HepG2 (cell line): ENCODE results near the gene HSPA1L. TPM values are rescaled to one million over a fixed set of nuclear protein-coding genes. Genes with fewer than 3 reads are reported as not detected.

Experiments
- ARHGAP35 ChIP-seq: sonication (generic); formaldehyde crosslinking; IDR thresholded peaks from 2 replicates; pipeline ENCODE4 v1.9.0; 2022; ENCODE audit warnings: mild to moderate bottlenecking, inconsistent platforms, moderate library complexity, missing genetic modification reagents, borderline replicate concordance
- ATF1 ChIP-seq: IDR thresholded peaks from 2 replicates; pipeline ENCODE4 v1.6.1; 2016; ENCODE audit warnings: mild to moderate bottlenecking, control low read depth
- GFI1 ChIP-seq: sonication (generic); formaldehyde crosslinking; IDR thresholded peaks from 2 replicates; pipeline ENCODE4 v1.5.0; 2020; ENCODE audit warnings: missing genetic modification reagents, mild to moderate bottlenecking, borderline replicate concordance
- SCMH1 ChIP-seq: sonication (generic); formaldehyde crosslinking; IDR thresholded peaks from 2 replicates; pipeline ENCODE4 v1.9.0; 2021; ENCODE audit warnings: missing genetic modification reagents, mild to moderate bottlenecking, borderline replicate concordance
- STAT6 ChIP-seq: sonication (generic); formaldehyde crosslinking; IDR thresholded peaks from 2 replicates; pipeline ENCODE4 v1.4.0; 2020; ENCODE audit warnings: missing genetic modification reagents, mild to moderate bottlenecking, borderline replicate concordance
- ZNF275 ChIP-seq: sonication (generic); formaldehyde crosslinking; IDR thresholded peaks from 2 replicates; pipeline ENCODE4 v1.8.0; 2022; ENCODE audit warnings: missing genetic modification reagents, mild to moderate bottlenecking, inconsistent platforms, borderline replicate concordance
- ZNF354B ChIP-seq: sonication (generic); formaldehyde crosslinking; IDR thresholded peaks from 2 replicates; pipeline ENCODE4 v1.8.0; 2022; ENCODE audit warnings: mild to moderate bottlenecking, missing genetic modification reagents
- ZNF430 ChIP-seq: sonication (generic); formaldehyde crosslinking; IDR thresholded peaks from 2 replicates; pipeline ENCODE4 v1.9.0; 2021; ENCODE audit warnings: mild to moderate bottlenecking, missing genetic modification reagents
- ZNF460 ChIP-seq: sonication (generic); formaldehyde crosslinking; IDR thresholded peaks from 2 replicates; pipeline ENCODE4 v1.5.1; 2020; ENCODE audit warnings: missing genetic modification reagents, mild to moderate bottlenecking, borderline replicate concordance
- ZNF563 ChIP-seq: sonication (generic); formaldehyde crosslinking; IDR thresholded peaks from 2 replicates; pipeline ENCODE4 v1.8.0; 2022; ENCODE audit warnings: mild to moderate bottlenecking, moderate library complexity, missing genetic modification reagents
- ZNF687 ChIP-seq: sonication (generic); formaldehyde crosslinking; IDR thresholded peaks from 2 replicates; pipeline ENCODE4 v1.5.1; 2020; ENCODE audit warnings: mild to moderate bottlenecking, missing genetic modification reagents, moderate library complexity
- polyA plus RNA-seq, 8 experiments: library from polyadenylated mRNA; depleted of rRNA in 3 of 8; stranded (reverse) in 7 of 8; unstranded in 1 of 8; fragments of >200 nt; fragmentation: Illumina TruSeq in 4 of 8; extraction: Trizol in 4 of 8; gene quantifications; 2 replicates each; pipeline versions ENCODE4 v1.2.1 to v1.2.3, GENCODE V29; 2011 to 2016; ENCODE audit warnings: low read depth in 4 of 8, missing spikeins in 1 of 8, mixed read lengths in 1 of 8; ENCODE audit not compliant: insufficient read depth in 1 of 8
- total RNA-seq, 5 experiments: library from RNA; depleted of rRNA; stranded (reverse); fragments of >200 nt; fragmentation: Illumina TruSeq; extraction: Trizol; gene quantifications; 2 replicates each; pipeline ENCODE4 v1.2.3, GENCODE V29; 2016; ENCODE audit warnings: low read depth in 1 of 5
- TF ChIP-seq, protein P1 (sequence below): sonication (generic); formaldehyde crosslinking; IDR thresholded peaks from 2 replicates; pipeline ENCODE4 v1.5.0; 2020; ENCODE audit warnings: missing genetic modification reagents
- TF ChIP-seq, protein P2 (sequence below): sonication (generic); formaldehyde crosslinking; IDR thresholded peaks from 2 replicates; pipeline ENCODE4 v1.5.0; 2020; ENCODE audit warnings: mild to moderate bottlenecking, missing genetic modification reagents
- TF ChIP-seq, protein P3 (sequence below): sonication (generic); formaldehyde crosslinking; IDR thresholded peaks from 2 replicates; pipeline ENCODE4 v1.4.0; 2020; ENCODE audit warnings: missing genetic modification reagents, low read depth, mild to moderate bottlenecking, borderline replicate concordance

HSPA1L gene
- total and polyA plus RNA-seq, 2 of the 13 experiments (the other 11 are each of a cell fraction or from before 2014, with no cell fraction given), result 0.55 to 1.0 TPM

GRCh38 chr6:31862344-31863235 is 47.5 kb upstream of the HSPA1L start, which contains the start of gene NEU1 (continued):
- TF ChIP-seq STAT6 (peak; percentile 24; the same call in 1 of the 2 replicates), GFI1 (CRISPR knock-in tag) (no peak), ATF1 (CRISPR knock-in tag) (peak; percentile 96), ZNF460 (no peak), ZNF687 (peak; percentile 72), ZNF563 (no peak), ZNF430 (CRISPR knock-in tag) (peak; percentile 97), SCMH1 (CRISPR knock-in tag) (no peak), ZNF354B (CRISPR knock-in tag) (no peak; the same call in 1 of the 2 replicates), ZNF275 (peak; percentile 95), ARHGAP35 (peak; percentile 22; the same call in 1 of the 2 replicates)
- TF ChIP-seq, protein P1, sequence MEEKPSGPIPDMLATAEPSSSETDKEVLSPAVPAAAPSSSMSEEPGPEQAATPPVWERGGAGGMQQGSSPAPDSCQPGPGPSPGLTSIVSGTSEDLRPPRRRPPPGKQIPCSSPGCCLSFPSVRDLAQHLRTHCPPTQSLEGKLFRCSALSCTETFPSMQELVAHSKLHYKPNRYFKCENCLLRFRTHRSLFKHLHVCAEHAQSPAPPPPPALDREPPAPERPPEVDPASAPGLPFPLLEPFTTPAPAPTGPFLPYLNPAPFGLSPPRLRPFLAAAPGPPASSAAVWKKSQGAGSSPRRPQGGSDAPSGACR (CRISPR knock-in tag), result peak; percentile 88; the same call in 1 of the 2 replicates
- TF ChIP-seq, protein P2, sequence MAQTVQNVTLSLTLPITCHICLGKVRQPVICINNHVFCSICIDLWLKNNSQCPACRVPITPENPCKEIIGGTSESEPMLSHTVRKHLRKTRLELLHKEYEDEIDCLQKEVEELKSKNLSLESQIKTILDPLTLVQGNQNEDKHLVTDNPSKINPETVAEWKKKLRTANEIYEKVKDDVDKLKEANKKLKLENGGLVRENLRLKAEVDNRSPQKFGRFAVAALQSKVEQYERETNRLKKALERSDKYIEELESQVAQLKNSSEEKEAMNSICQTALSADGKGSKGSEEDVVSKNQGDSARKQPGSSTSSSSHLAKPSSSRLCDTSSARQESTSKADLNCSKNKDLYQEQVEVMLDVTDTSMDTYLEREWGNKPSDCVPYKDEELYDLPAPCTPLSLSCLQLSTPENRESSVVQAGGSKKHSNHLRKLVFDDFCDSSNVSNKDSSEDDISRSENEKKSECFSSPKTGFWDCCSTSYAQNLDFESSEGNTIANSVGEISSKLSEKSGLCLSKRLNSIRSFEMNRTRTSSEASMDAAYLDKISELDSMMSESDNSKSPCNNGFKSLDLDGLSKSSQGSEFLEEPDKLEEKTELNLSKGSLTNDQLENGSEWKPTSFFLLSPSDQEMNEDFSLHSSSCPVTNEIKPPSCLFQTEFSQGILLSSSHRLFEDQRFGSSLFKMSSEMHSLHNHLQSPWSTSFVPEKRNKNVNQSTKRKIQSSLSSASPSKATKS, result no peak
- TF ChIP-seq, protein P3, sequence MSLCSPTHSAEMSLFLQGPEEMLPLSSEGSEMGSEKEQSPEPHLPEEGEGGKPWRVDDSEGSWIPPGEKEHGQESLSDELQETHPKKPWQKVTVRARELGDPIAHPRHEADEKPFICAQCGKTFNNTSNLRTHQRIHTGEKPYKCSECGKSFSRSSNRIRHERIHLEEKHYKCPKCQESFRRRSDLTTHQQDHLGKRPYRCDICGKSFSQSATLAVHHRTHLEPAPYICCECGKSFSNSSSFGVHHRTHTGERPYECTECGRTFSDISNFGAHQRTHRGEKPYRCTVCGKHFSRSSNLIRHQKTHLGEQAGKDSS, result peak; percentile 89
